NCI-H345 treated with DMSO at 0.1 percent for 48 hours (cell line): ENCODE results near the gene OTULINL.

Experiments
- DNase-seq: peaks from one replicate; lab custom pipeline; 2025; ENCODE audit not compliant: unreplicated experiment; lab: John Stamatoyannopoulos, UW

OTULINL gene

GRCh38 chr5:14598225-14598624 is 16.6 kb downstream of the OTULINL start:
- DNase-seq: no peak

GRCh38 chr5:14599476-14600127 is 18.0 kb downstream of the OTULINL start:
- no peak for DNase-seq

GRCh38 chr5:14600846-14601245 is 19.3 kb downstream of the OTULINL start:
- no peak for DNase-seq

GRCh38 chr5:14603141-14603540 is 21.5 kb downstream of the OTULINL start:
- no peak for DNase-seq

- DNase-seq: no peak
Observed at GRCh38 chr5:14607104-14607503, 25.5 kb downstream of the OTULINL start.

- DNase-seq: no peak
Observed at GRCh38 chr5:14608169-14608568, 26.6 kb downstream of the OTULINL start.

- no peak for DNase-seq
Observed at GRCh38 chr5:14611737-14612136, 30.1 kb downstream of the OTULINL start.

GRCh38 chr5:14614490-14614889 is 32.9 kb downstream of the OTULINL start:
- DNase-seq: no peak

- DNase-seq: no peak
Observed at GRCh38 chr5:14615365-14615764, 33.8 kb downstream of the OTULINL start.

GRCh38 chr5:14617441-14617840 is 35.8 kb downstream of the OTULINL start:
- DNase-seq: no peak

GRCh38 chr5:14627270-14627669 is 45.7 kb downstream of the OTULINL start:
- DNase-seq: no peak

- no peak for DNase-seq
Observed at GRCh38 chr5:14628346-14628745, 46.8 kb downstream of the OTULINL start.

GRCh38 chr5:14630671-14631070 is 49.1 kb downstream of the OTULINL start:
- no peak for DNase-seq

GRCh38 chr5:14635656-14636055 is 54.1 kb downstream of the OTULINL start:
- DNase-seq: no peak

- no peak for DNase-seq
Observed at GRCh38 chr5:14640765-14641164, 59.2 kb downstream of the OTULINL start.

GRCh38 chr5:14644623-14645237 is 63.1 kb downstream of the OTULINL start:
- DNase-seq: no peak

- no peak for DNase-seq
Observed at GRCh38 chr5:14650052-14650451, 68.5 kb downstream of the OTULINL start.

- no peak for DNase-seq
Observed at GRCh38 chr5:14655146-14655741, 73.7 kb downstream of the OTULINL start.

- no peak for DNase-seq
Observed at GRCh38 chr5:14656898-14657297, 75.3 kb downstream of the OTULINL start.

- no peak for DNase-seq
Observed at GRCh38 chr5:14659821-14660607, 78.4 kb downstream of the OTULINL start.

- no peak for DNase-seq
Observed at GRCh38 chr5:14660833-14661232, 79.2 kb downstream of the OTULINL start.
